SKM-1 treated with dmso at 0.1 percent for 144 hours (cell line): Measurements from ENCODE around the gene VPS13D.

Experiments
- DNase-seq: peaks from one replicate; lab custom pipeline; 2025; ENCODE audit not compliant: unreplicated experiment; lab: John Stamatoyannopoulos, UW

Gene VPS13D

GRCh38 chr1:12485231-12486058, 255.6 kb downstream of the VPS13D start:
- no peak for DNase-seq

- no peak for DNase-seq
These were observed 256.2 kb downstream of the VPS13D start for GRCh38 chr1:12486059-12486341.

- DNase-seq, result no peak
These were observed 256.7 kb downstream of the VPS13D start for GRCh38 chr1:12486401-12487005.

GRCh38 chr1:12487520-12487919, 257.7 kb downstream of the VPS13D start:
- no peak for DNase-seq

GRCh38 chr1:12488666-12489354, 259.0 kb downstream of the VPS13D start:
- no peak for DNase-seq

- DNase-seq, result no peak
These were observed 260.8 kb downstream of the VPS13D start for GRCh38 chr1:12490532-12491142.

GRCh38 chr1:12491656-12492055, 261.8 kb downstream of the VPS13D start:
- DNase-seq, result no peak

- DNase-seq, result no peak
These were observed 265.9 kb downstream of the VPS13D start for GRCh38 chr1:12495725-12496124.

GRCh38 chr1:12496154-12496961, 266.5 kb downstream of the VPS13D start:
- no peak for DNase-seq

GRCh38 chr1:12499539-12500240, 269.9 kb downstream of the VPS13D start:
- DNase-seq, result no peak

- no peak for DNase-seq
These were observed 271.8 kb downstream of the VPS13D start for GRCh38 chr1:12501661-12502060.

GRCh38 chr1:12502336-12503109, 272.7 kb downstream of the VPS13D start:
- DNase-seq, result no peak

- no peak for DNase-seq
These were observed 273.9 kb downstream of the VPS13D start for GRCh38 chr1:12503709-12504108.

GRCh38 chr1:12504601-12505000, 274.8 kb downstream of the VPS13D start:
- no peak for DNase-seq

GRCh38 chr1:12505231-12505630, 275.4 kb downstream of the VPS13D start:
- no peak for DNase-seq

- DNase-seq, result no peak
These were observed 275.9 kb downstream of the VPS13D start for GRCh38 chr1:12505639-12506280.

- no peak for DNase-seq
These were observed 276.8 kb downstream of the VPS13D start for GRCh38 chr1:12506281-12507280.

- no peak for DNase-seq
These were observed 277.8 kb downstream of the VPS13D start for GRCh38 chr1:12507631-12508030.
